ENCODE measurements around the gene CENATAC. TPM values are rescaled to one million over a fixed set of nuclear protein-coding genes. Genes with fewer than 3 reads are reported as not detected.

CENATAC gene
- total and polyA plus RNA-seq, 2 donors (not counting 1 experiment from before 2014, with no cell fraction given), result 10.1 to 21.5 TPM

DNA sequence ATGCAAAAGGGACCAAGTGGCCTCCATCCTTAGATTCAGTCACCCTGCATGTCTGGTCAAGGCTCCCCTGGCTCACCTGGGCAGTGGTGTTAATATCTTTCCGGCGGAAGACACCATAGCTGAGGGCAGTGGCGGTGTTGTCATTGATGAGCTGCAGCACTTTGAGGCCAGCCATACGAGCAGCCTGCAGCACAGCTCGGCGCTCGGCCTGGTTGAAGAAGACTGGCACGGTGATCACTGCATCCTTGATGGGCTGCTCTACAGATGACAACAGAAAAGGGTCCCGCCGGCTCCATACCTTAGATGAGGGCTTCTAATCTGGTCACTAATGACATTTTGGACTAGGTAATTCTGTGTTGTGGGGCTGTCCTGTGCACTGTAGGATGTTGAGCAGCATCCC, 56.5 kb downstream of the CENATAC start:
- peaks cover 21% of the 10 kb centered on the region for H3K79me2 ChIP-seq (ENCODE audit: control insufficient read depth, insufficient read depth, low read length)

DNA sequence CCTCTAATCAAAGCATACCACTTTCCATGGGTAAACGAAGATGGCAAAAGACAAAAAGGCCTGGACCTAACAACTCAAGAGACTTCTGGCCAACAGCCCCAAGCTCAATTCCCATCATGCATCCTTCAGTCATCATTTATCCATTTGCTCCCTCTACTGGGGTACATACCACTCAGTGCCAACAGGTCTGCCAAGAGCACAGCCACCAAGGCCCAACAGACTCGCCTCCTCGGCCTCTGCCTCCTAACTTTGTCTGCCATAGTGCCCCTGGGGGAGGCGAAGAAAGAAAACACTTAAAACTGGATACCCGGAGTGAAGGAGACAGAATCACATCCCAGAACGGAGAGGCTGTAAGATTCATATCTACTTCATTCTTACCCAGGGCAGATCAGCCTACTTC, 58.0 kb downstream of the CENATAC start:
- H3K4me1 ChIP-seq (ENCODE audit: control insufficient read depth, extremely low read depth, insufficient read depth, low read length), result no peaks in the 10 kb centered on the region
- no peaks in the 10 kb centered on the region for H4K20me1 ChIP-seq (ENCODE audit: control insufficient read depth, extremely low read depth, insufficient read depth, low read length)
- peaks cover 21% of the 10 kb centered on the region for H3K79me2 ChIP-seq (ENCODE audit: control insufficient read depth, insufficient read depth, low read length)
- peak overlapping the region; percentile 98 for H3K4me2 ChIP-seq (ENCODE audit: extremely low read depth, insufficient read depth, low read length)
- peak overlapping the region; percentile 77 to 94 (median 86) for H3K4me3 ChIP-seq (replicated peaks in 1 of 4; ENCODE audit: control extremely low read depth in 1 of 4, insufficient read depth in 1 of 4, low read depth in 3 of 4, low read length in 4 of 4)
- H2AFZ ChIP-seq (ENCODE audit: low read length), result peak overlapping the region; percentile 7
- DNase-seq (ENCODE audit: low read depth in 2 of 2), result peak; percentile 30 to 34
- H3K36me3 ChIP-seq (ENCODE audit: control insufficient read depth, insufficient read depth, low read length), result peaks cover 29% of the 10 kb centered on the region
- H3K9ac ChIP-seq (ENCODE audit: insufficient read depth, low read length), result peak overlapping the region; percentile 96
- no peak for TF ChIP-seq EZH2 (IDR thresholded peaks at IDR 0.05; ENCODE audit: low read length, missing control alignments)
- TF ChIP-seq, protein P1, sequence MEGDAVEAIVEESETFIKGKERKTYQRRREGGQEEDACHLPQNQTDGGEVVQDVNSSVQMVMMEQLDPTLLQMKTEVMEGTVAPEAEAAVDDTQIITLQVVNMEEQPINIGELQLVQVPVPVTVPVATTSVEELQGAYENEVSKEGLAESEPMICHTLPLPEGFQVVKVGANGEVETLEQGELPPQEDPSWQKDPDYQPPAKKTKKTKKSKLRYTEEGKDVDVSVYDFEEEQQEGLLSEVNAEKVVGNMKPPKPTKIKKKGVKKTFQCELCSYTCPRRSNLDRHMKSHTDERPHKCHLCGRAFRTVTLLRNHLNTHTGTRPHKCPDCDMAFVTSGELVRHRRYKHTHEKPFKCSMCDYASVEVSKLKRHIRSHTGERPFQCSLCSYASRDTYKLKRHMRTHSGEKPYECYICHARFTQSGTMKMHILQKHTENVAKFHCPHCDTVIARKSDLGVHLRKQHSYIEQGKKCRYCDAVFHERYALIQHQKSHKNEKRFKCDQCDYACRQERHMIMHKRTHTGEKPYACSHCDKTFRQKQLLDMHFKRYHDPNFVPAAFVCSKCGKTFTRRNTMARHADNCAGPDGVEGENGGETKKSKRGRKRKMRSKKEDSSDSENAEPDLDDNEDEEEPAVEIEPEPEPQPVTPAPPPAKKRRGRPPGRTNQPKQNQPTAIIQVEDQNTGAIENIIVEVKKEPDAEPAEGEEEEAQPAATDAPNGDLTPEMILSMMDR (conservative IDR thresholded peaks at IDR 0.05 in 1 of 2, IDR thresholded peaks at IDR 0.05 in 1 of 2; ENCODE audit: low read depth in 1 of 2, low read length in 2 of 2), result no peak
- no peaks in the 10 kb centered on the region for H3K27me3 ChIP-seq (ENCODE audit: control insufficient read depth, insufficient read depth, low read length)
- no peaks in the 10 kb centered on the region for H3K9me3 ChIP-seq (ENCODE audit: control insufficient read depth, insufficient read depth, low read depth, low read length)
- H3K27ac ChIP-seq (ENCODE audit: insufficient read depth, low read length), result peak overlapping the region; percentile 89

More for the DNA sequence above, 56.5 kb downstream of the CENATAC start:
- Histone ChIP-seq H3K9me3 (ENCODE audit: control insufficient read depth, insufficient read depth, low read depth, low read length) (no peaks in the 10 kb centered on the region), H3K4me2 (ENCODE audit: extremely low read depth, insufficient read depth, low read length) (no peak overlapping the region), H4K20me1 (ENCODE audit: control insufficient read depth, extremely low read depth, insufficient read depth, low read length) (no peaks in the 10 kb centered on the region), H3K36me3 (ENCODE audit: control insufficient read depth, insufficient read depth, low read length) (peaks cover 32% of the 10 kb centered on the region), H3K27me3 (ENCODE audit: control insufficient read depth, insufficient read depth, low read length) (no peaks in the 10 kb centered on the region), H3K27ac (ENCODE audit: insufficient read depth, low read length) (no peak overlapping the region), H3K9ac (ENCODE audit: insufficient read depth, low read length) (no peak overlapping the region), H3K4me3 (replicated peaks in 1 of 4; ENCODE audit: control extremely low read depth in 1 of 4, insufficient read depth in 1 of 4, low read depth in 3 of 4, low read length in 4 of 4) (no peak overlapping the region), H2AFZ (ENCODE audit: low read length) (no peak overlapping the region), H3K4me1 (ENCODE audit: control insufficient read depth, extremely low read depth, insufficient read depth, low read length) (no peaks in the 10 kb centered on the region)
- DNase-seq (ENCODE audit: low read depth in 2 of 2), result no peak
- TF ChIP-seq, protein P1 (conservative IDR thresholded peaks at IDR 0.05 in 1 of 2, IDR thresholded peaks at IDR 0.05 in 1 of 2; ENCODE audit: low read depth in 1 of 2, low read length in 2 of 2), result no peak
- TF ChIP-seq EZH2 (IDR thresholded peaks at IDR 0.05; ENCODE audit: low read length, missing control alignments), result no peak

DNA sequence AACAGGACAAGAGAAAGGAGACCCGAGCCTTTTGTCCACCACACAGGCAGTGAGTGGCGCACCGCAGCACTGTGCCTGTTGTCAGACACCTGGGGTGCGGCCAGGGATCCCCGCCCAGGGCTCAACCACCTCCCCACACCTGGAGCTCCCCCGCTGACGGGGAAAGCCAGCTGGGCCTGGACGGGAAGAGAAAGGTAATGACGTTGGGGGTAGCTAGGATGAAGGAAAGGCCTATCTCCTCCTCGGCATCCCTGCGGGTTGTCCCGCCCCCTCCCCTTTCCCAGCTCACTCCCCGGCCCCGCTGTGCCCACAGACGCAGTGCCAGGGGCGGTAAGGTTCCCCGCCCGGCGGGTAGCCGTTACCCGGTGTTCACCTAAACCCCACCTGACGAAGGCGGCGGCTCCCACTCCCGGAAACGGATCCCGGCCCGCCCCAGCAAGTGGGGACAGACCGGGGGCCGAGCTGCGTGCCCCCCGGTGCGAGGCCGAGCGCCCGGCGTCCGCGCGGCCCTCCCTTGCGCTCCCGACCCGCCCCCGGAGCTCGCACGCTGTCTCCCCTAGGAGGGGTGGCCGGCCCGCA, 58.6 kb downstream of the CENATAC start:
- H4K20me1 ChIP-seq (ENCODE audit: control insufficient read depth, extremely low read depth, insufficient read depth, low read length), result no peaks in the 10 kb centered on the region
- peak overlapping the region; percentile 77 to 94 (median 86) for H3K4me3 ChIP-seq (replicated peaks in 1 of 4; ENCODE audit: control extremely low read depth in 1 of 4, insufficient read depth in 1 of 4, low read depth in 3 of 4, low read length in 4 of 4)
- peaks cover 21% of the 10 kb centered on the region for H3K79me2 ChIP-seq (ENCODE audit: control insufficient read depth, insufficient read depth, low read length)
- peak overlapping the region; percentile 89 for H3K27ac ChIP-seq (ENCODE audit: insufficient read depth, low read length)
- no peaks in the 10 kb centered on the region for H3K27me3 ChIP-seq (ENCODE audit: control insufficient read depth, insufficient read depth, low read length)
- DNase-seq (ENCODE audit: low read depth in 2 of 2), result no peak
- peak overlapping the region; percentile 98 for H3K4me2 ChIP-seq (ENCODE audit: extremely low read depth, insufficient read depth, low read length)
- no peaks in the 10 kb centered on the region for H3K4me1 ChIP-seq (ENCODE audit: control insufficient read depth, extremely low read depth, insufficient read depth, low read length)
- H3K36me3 ChIP-seq (ENCODE audit: control insufficient read depth, insufficient read depth, low read length), result peaks cover 25% of the 10 kb centered on the region
- peak overlapping the region; percentile 63 for H2AFZ ChIP-seq (ENCODE audit: low read length)
- no peaks in the 10 kb centered on the region for H3K9me3 ChIP-seq (ENCODE audit: control insufficient read depth, insufficient read depth, low read depth, low read length)
- TF ChIP-seq, protein P1 (conservative IDR thresholded peaks at IDR 0.05 in 1 of 2, IDR thresholded peaks at IDR 0.05 in 1 of 2; ENCODE audit: low read depth in 1 of 2, low read length in 2 of 2), result no peak
- no peak for TF ChIP-seq EZH2 (IDR thresholded peaks at IDR 0.05; ENCODE audit: low read length, missing control alignments)
- H3K9ac ChIP-seq (ENCODE audit: insufficient read depth, low read length), result peak overlapping the region; percentile 96
